GM12878 (cell line): ENCODE measurements around the gene PLEKHM2. TPM values are rescaled to one million over a fixed set of nuclear protein-coding genes. Genes with fewer than 3 reads are reported as not detected.

ENCODE experiments used
- ATAC-seq: fragments of 200-7000 bp; cut with Tn5 transposase; 3 replicates; pipeline ENCODE4 v1.9.1; 2020; ENCODE audit warnings: mild to moderate bottlenecking, moderate library complexity
- BruUV-seq: library from RNA; stranded (reverse); fragments of 400-500 nt; replicated peaks from 2 replicates; lab custom pipeline; 2021; lab: Mats Ljungman, UMichigan
- CTCF ChIA-PET: fragments of 300-600 bp; sonication (Branson Sonifier 250); formaldehyde crosslinking; extraction: SDS; loops from one replicate; lab custom pipeline; 2021; ENCODE audit warnings: inconsistent platforms; lab: Yijun Ruan, JAX
- POLR2A ChIA-PET: fragments of 350-600 bp; formaldehyde crosslinking; extraction: SDS; loops from one replicate; lab custom pipeline; 2021; ENCODE audit warnings: inconsistent platforms; lab: Charles Lee
- RAD21 ChIA-PET: fragments of 300-600 bp; sonication (Branson Sonifier 250); formaldehyde crosslinking; loops from one replicate; lab custom pipeline; 2023; ENCODE audit warnings: antibody characterized with exemption; ENCODE audit not compliant: unreplicated experiment; lab: Charles Lee
- SMC1A ChIA-PET: fragments of 300-600 bp; sonication (Branson Sonifier 250); formaldehyde crosslinking; loops from one replicate; lab custom pipeline; 2023; ENCODE audit not compliant: unreplicated experiment, uncharacterized antibody; lab: Charles Lee
- DNase-seq: peaks from one replicate; pipeline ENCODE4 v3.0.0-alpha.2; 2011; ENCODE audit warnings: low read depth, low spot score
- FAIRE-seq: peaks from 3 replicates; lab custom pipeline; 2011; peaks lifted over from hg19 to GRCh38; lab: Jason Lieb, UNC
- H2AFZ ChIP-seq: 2 replicates; pipeline ENCODE4 v1.6.0; 2011; ENCODE audit warnings: low read depth, low read length, control low read depth; ENCODE audit not compliant: control insufficient read depth
- H3K27ac ChIP-seq: 2 replicates; pipeline ENCODE4 v1.5.1; 2011; ENCODE audit warnings: control low read depth; ENCODE audit not compliant: control insufficient read depth, insufficient read depth
- H3K27me3 ChIP-seq, 2 experiments: replicated peaks in 1 of 2; 2 replicates each; pipeline versions ENCODE4 v1.6.0 to v1.6.1; 2011; ENCODE audit warnings: low read length in 1 of 2; ENCODE audit not compliant: control insufficient read depth in 2 of 2, insufficient read depth in 2 of 2
- H3K36me3 ChIP-seq, 2 experiments: 2 replicates each; pipeline ENCODE4 v1.5.1; 2011; ENCODE audit warnings: low read length in 1 of 2; ENCODE audit not compliant: control insufficient read depth in 2 of 2, insufficient read depth in 2 of 2
- H3K4me1 ChIP-seq: 2 replicates; pipeline ENCODE4 v1.6.1; 2011; ENCODE audit warnings: mild to moderate bottlenecking, low read length, moderate library complexity, mixed read lengths; ENCODE audit not compliant: control insufficient read depth, insufficient read depth
- H3K4me2 ChIP-seq: 2 replicates; pipeline ENCODE4 v1.6.0; 2011; ENCODE audit warnings: control low read depth; ENCODE audit not compliant: control insufficient read depth, insufficient read depth
- H3K4me3 ChIP-seq: fragments of 200-600 bp; sonication (generic); 2 replicates; pipeline ENCODE4 v1.5.1; 2016
- H3K79me2 ChIP-seq: 2 replicates; pipeline ENCODE4 v1.6.0; 2011; ENCODE audit warnings: low read length; ENCODE audit not compliant: control insufficient read depth, insufficient read depth
- H3K9ac ChIP-seq: 2 replicates; pipeline ENCODE4 v1.8.0; 2011; ENCODE audit warnings: low read length, control low read depth, mixed read lengths; ENCODE audit not compliant: control insufficient read depth, insufficient read depth
- H3K9me3 ChIP-seq: replicated peaks from 3 replicates; pipeline ENCODE4 v1.5.1; 2011; ENCODE audit warnings: mild to moderate bottlenecking, low read length; ENCODE audit not compliant: control insufficient read depth, insufficient read depth
- H4K20me1 ChIP-seq: 2 replicates; pipeline ENCODE4 v1.6.0; 2011; ENCODE audit not compliant: control insufficient read depth, insufficient read depth
- BHLHE40 ChIP-seq, 2 experiments: fragments of 450-650 bp in 1 of 2; IDR thresholded peaks; 2 replicates each; pipeline ENCODE4 v1.6.1; 2011 to 2017; ENCODE audit warnings: low read depth in 2 of 2, borderline replicate concordance in 1 of 2, improper control_type of control experiment in 1 of 2, low read length in 1 of 2, mild to moderate bottlenecking in 1 of 2
- CREM ChIP-seq: IDR thresholded peaks from 2 replicates; pipeline ENCODE4 v1.6.1; 2014; ENCODE audit warnings: antibody characterized with exemption, low read depth
- EZH2 ChIP-seq: IDR thresholded peaks from 2 replicates; pipeline ENCODE4 v1.6.1; 2012; ENCODE audit warnings: low read depth, mild to moderate bottlenecking, control low read depth, inconsistent platforms, low read length, borderline replicate concordance; ENCODE audit not compliant: control insufficient read depth
- MTA3 ChIP-seq: IDR thresholded peaks from 2 replicates; pipeline ENCODE4 v1.6.1; 2012; ENCODE audit warnings: low read length, inconsistent platforms, borderline replicate concordance
- NRF1 ChIP-seq: conservative IDR thresholded peaks from 2 replicates; pipeline ENCODE4 v1.6.1; 2011; ENCODE audit warnings: mild to moderate bottlenecking, low read depth, low read length, improper control_type of control experiment
- SMARCA5 ChIP-seq: fragments of 450-650 bp; IDR thresholded peaks from 2 replicates; pipeline ENCODE4 v1.6.1; 2017; ENCODE audit warnings: mild to moderate bottlenecking
- STAT1 ChIP-seq: fragments of 450-650 bp; conservative IDR thresholded peaks from 2 replicates; pipeline ENCODE4 v1.6.1; 2014; ENCODE audit warnings: antibody characterized with exemption, mild to moderate bottlenecking
- TBL1XR1 ChIP-seq: IDR thresholded peaks from 2 replicates; pipeline ENCODE4 v1.6.1; 2012; ENCODE audit warnings: low read depth, low read length, improper control_type of control experiment
- TCF12 ChIP-seq: IDR thresholded peaks from 2 replicates; pipeline ENCODE4 v1.6.1; 2011; ENCODE audit warnings: low read depth, mild to moderate bottlenecking, low read length
- ZNF207 ChIP-seq: fragments of 450-650 bp; IDR thresholded peaks from 2 replicates; pipeline ENCODE4 v1.6.1; 2014; ENCODE audit warnings: antibody characterized with exemption, mild to moderate bottlenecking, borderline replicate concordance
- ZNF384 ChIP-seq: IDR thresholded peaks from 2 replicates; pipeline ENCODE4 v1.6.1; 2012; ENCODE audit warnings: low read depth, mild to moderate bottlenecking, low read length, improper control_type of control experiment, borderline replicate concordance
- WGBS: methylation state at CpG from one replicate; pipeline ENCODE4 v1.1.6; 2016; ENCODE audit warnings: low lambda C conversion rate; ENCODE audit not compliant: insufficient replicate concordance, insufficient coverage; ENCODE audit errors: missing lambda C conversion rate; 5-methylcytosine and 5-hydroxymethylcytosine counted together
- in situ Hi-C: fragments of 300-500 bp; cut with MboI; formaldehyde crosslinking; loops from 9 replicates; pipeline ENCODE4 v1.14.3; 2018; ENCODE audit warnings: mixed read lengths
- intact Hi-C: fragments of 100-400 bp; cut with micrococcal nuclease; formaldehyde crosslinking; loops from one replicate; pipeline ENCODE4 v1.14.2; 2022; ENCODE audit not compliant: unreplicated experiment
- polyA plus RNA-seq, 11 experiments: library from polyadenylated mRNA; depleted of rRNA in 4 of 11; unstranded in 6 of 11; stranded (reverse) in 5 of 11; fragments of >200 nt; fragmentation: Nextera tagmentation in 4 of 11; fragmentation: Illumina TruSeq in 1 of 11; extraction: Ambion mirVana in 4 of 11; extraction: Trizol in 1 of 11; gene quantifications; 1 replicate in 1 of 11; 2 replicates in 10 of 11; pipeline versions ENCODE4 v1.2.1 to v1.2.3, GENCODE V29; 2011 to 2016; ENCODE audit warnings: inconsistent platforms in 2 of 11, missing spikeins in 2 of 11, low read depth in 1 of 11
- total RNA-seq, 4 experiments: library from RNA; depleted of rRNA in 3 of 4; stranded (reverse); fragments of >200 nt in 3 of 4; fragmentation: Illumina TruSeq in 1 of 4; extraction: Trizol in 1 of 4; gene quantifications; 2 replicates each; pipeline versions ENCODE4 v1.2.1 to v1.2.3, GENCODE V29; 2013 to 2021
- TF ChIP-seq, protein P1 (sequence below): fragments of 450-650 bp; IDR thresholded peaks from 2 replicates; pipeline ENCODE4 v1.6.1; 2016; ENCODE audit warnings: mild to moderate bottlenecking
- TF ChIP-seq, protein P2 (sequence below): fragments of 450-650 bp; formaldehyde crosslinking; IDR thresholded peaks from 2 replicates; pipeline ENCODE4 v1.4.0; 2020; ENCODE audit warnings: mild to moderate bottlenecking, moderate library complexity
- TF ChIP-seq, protein P3 (sequence below): IDR thresholded peaks from 2 replicates; pipeline ENCODE4 v1.6.1; 2012; ENCODE audit warnings: improper control_type of control experiment, low read depth, low read length; ENCODE audit not compliant: insufficient replicate concordance

Gene PLEKHM2
- total and polyA plus RNA-seq, 10 of the 15 experiments (the other 5 are each of a cell fraction or from before 2014, with no cell fraction given) = 0.37 to 55.2 (median 19.3) TPM

DNA sequence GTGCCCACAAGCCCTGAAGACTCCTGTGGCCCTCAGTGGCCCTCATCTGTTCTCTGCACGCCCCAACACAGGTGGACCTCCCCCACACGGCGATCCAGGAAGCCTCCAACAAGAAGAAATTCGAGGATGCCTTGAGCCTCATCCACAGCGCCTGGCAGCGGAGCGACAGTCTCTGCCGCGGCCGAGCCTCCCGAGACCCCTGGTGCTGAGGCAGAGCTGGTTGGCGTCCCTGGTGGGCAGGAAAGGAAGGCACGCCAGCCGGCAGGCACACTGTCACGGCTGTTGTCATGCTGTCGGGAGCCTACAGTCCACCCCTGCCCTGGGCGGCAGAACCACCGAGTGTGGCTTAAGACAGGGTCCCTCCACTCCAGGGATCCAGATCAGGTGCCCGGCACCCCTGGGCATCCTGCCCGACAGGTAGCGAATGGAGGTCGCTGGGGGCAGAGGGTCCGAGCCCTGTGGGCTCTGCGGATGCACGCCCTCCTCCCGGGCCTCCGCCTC lies 49.7 kb downstream of the PLEKHM2 start:
- Histone ChIP-seq H3K9ac (no peak overlapping the region), H3K36me3 (peaks cover 7 to 15% of the 10 kb centered on the region in 2 experiments), H4K20me1 (no peaks in the 10 kb centered on the region), H3K79me2 (no peaks in the 10 kb centered on the region), H3K27me3 (no peaks in the 10 kb centered on the region), H3K4me1 (no peaks in the 10 kb centered on the region), H3K4me3 (no peak overlapping the region), H3K27ac (no peak overlapping the region), H3K9me3 (no peaks in the 10 kb centered on the region), H2AFZ (no peak overlapping the region), H3K4me2 (no peak overlapping the region)
- ChIA-PET CTCF (no interaction called here), SMC1A (no interaction called here), RAD21 (no interaction called here), POLR2A (interaction anchor here (0.6 kb wide), 2 partner anchors 25 to 29 kb away, joined by 3 to 8 read pairs; no protein-coding TSS in a partner anchor)
- in situ Hi-C loops = no loop called here
- WGBS = 94% methylated on average over 22 of the region's 27 CpGs
- ATAC-seq (no peak), FAIRE-seq (no peak), DNase-seq (no peak)
- BruUV-seq = TSS peak; percentile 57
- intact Hi-C loops = loop anchor here (5.0 kb wide), 1 partner anchor 301 kb away; no protein-coding TSS in a partner anchor
- TF ChIP-seq TCF12 (no peak), SMARCA5 (no peak), BHLHE40 (IDR thresholded peaks at IDR 0.05; ENCODE audit: borderline replicate concordance in 1 of 2, low read depth in 2 of 2, low read length in 1 of 2) (no peak), STAT1 (no peak), ZNF384 (no peak), NRF1 (no peak), TBL1XR1 (no peak), CREM (no peak), EZH2 (no peak), MTA3 (no peak), ZNF207 (no peak)
- TF ChIP-seq, protein P1, sequence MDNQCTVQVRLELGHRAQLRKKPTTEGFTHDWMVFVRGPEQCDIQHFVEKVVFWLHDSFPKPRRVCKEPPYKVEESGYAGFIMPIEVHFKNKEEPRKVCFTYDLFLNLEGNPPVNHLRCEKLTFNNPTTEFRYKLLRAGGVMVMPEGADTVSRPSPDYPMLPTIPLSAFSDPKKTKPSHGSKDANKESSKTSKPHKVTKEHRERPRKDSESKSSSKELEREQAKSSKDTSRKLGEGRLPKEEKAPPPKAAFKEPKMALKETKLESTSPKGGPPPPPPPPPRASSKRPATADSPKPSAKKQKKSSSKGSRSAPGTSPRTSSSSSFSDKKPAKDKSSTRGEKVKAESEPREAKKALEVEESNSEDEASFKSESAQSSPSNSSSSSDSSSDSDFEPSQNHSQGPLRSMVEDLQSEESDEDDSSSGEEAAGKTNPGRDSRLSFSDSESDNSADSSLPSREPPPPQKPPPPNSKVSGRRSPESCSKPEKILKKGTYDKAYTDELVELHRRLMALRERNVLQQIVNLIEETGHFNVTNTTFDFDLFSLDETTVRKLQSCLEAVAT = no peak
- TF ChIP-seq, protein P2, sequence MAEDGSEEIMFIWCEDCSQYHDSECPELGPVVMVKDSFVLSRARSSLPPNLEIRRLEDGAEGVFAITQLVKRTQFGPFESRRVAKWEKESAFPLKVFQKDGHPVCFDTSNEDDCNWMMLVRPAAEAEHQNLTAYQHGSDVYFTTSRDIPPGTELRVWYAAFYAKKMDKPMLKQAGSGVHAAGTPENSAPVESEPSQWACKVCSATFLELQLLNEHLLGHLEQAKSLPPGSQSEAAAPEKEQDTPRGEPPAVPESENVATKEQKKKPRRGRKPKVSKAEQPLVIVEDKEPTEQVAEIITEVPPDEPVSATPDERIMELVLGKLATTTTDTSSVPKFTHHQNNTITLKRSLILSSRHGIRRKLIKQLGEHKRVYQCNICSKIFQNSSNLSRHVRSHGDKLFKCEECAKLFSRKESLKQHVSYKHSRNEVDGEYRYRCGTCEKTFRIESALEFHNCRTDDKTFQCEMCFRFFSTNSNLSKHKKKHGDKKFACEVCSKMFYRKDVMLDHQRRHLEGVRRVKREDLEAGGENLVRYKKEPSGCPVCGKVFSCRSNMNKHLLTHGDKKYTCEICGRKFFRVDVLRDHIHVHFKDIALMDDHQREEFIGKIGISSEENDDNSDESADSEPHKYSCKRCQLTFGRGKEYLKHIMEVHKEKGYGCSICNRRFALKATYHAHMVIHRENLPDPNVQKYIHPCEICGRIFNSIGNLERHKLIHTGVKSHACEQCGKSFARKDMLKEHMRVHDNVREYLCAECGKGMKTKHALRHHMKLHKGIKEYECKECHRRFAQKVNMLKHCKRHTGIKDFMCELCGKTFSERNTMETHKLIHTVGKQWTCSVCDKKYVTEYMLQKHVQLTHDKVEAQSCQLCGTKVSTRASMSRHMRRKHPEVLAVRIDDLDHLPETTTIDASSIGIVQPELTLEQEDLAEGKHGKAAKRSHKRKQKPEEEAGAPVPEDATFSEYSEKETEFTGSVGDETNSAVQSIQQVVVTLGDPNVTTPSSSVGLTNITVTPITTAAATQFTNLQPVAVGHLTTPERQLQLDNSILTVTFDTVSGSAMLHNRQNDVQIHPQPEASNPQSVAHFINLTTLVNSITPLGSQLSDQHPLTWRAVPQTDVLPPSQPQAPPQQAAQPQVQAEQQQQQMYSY (CRISPR knock-in tag) = no peak
- TF ChIP-seq, protein P3, sequence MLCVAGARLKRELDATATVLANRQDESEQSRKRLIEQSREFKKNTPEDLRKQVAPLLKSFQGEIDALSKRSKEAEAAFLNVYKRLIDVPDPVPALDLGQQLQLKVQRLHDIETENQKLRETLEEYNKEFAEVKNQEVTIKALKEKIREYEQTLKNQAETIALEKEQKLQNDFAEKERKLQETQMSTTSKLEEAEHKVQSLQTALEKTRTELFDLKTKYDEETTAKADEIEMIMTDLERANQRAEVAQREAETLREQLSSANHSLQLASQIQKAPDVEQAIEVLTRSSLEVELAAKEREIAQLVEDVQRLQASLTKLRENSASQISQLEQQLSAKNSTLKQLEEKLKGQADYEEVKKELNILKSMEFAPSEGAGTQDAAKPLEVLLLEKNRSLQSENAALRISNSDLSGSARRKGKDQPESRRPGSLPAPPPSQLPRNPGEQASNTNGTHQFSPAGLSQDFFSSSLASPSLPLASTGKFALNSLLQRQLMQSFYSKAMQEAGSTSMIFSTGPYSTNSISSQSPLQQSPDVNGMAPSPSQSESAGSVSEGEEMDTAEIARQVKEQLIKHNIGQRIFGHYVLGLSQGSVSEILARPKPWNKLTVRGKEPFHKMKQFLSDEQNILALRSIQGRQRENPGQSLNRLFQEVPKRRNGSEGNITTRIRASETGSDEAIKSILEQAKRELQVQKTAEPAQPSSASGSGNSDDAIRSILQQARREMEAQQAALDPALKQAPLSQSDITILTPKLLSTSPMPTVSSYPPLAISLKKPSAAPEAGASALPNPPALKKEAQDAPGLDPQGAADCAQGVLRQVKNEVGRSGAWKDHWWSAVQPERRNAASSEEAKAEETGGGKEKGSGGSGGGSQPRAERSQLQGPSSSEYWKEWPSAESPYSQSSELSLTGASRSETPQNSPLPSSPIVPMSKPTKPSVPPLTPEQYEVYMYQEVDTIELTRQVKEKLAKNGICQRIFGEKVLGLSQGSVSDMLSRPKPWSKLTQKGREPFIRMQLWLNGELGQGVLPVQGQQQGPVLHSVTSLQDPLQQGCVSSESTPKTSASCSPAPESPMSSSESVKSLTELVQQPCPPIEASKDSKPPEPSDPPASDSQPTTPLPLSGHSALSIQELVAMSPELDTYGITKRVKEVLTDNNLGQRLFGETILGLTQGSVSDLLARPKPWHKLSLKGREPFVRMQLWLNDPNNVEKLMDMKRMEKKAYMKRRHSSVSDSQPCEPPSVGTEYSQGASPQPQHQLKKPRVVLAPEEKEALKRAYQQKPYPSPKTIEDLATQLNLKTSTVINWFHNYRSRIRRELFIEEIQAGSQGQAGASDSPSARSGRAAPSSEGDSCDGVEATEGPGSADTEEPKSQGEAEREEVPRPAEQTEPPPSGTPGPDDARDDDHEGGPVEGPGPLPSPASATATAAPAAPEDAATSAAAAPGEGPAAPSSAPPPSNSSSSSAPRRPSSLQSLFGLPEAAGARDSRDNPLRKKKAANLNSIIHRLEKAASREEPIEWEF = no peak
